Stomach smooth muscle (tissue), 2 donors: ENCODE measurements around the gene OR13C5.

ENCODE experiments used
- H3K27ac ChIP-seq: one replicate; pipeline ENCODE4 v1.7.0; 2013; ENCODE audit warnings: mild to moderate bottlenecking, low read length, inconsistent platforms
- H3K27me3 ChIP-seq, 2 donors: one replicate each; pipeline ENCODE4 v1.7.0; 2013; ENCODE audit warnings: low read length in 2 of 2; ENCODE audit not compliant: insufficient read depth in 2 of 2, control insufficient read depth in 1 of 2
- H3K36me3 ChIP-seq, 2 donors: one replicate each; pipeline ENCODE4 v1.7.0; 2013; ENCODE audit warnings: low read length in 2 of 2; ENCODE audit not compliant: control insufficient read depth in 2 of 2, insufficient read depth in 2 of 2
- H3K4me1 ChIP-seq: one replicate; pipeline ENCODE4 v1.7.0; 2013; ENCODE audit warnings: low read length; ENCODE audit not compliant: control insufficient read depth, insufficient read depth
- H3K4me3 ChIP-seq, 2 donors: one replicate each; pipeline ENCODE4 v1.7.0; 2013; ENCODE audit warnings: low read length in 2 of 2
- H3K9ac ChIP-seq, 2 donors: one replicate each; pipeline ENCODE4 v1.7.0; 2013; ENCODE audit warnings: low read length in 2 of 2, mild to moderate bottlenecking in 1 of 2
- H3K9me3 ChIP-seq, 2 donors: one replicate each; pipeline ENCODE4 v1.7.0; 2013; ENCODE audit warnings: low read length in 2 of 2; ENCODE audit not compliant: control insufficient read depth in 2 of 2
- donor health status: healthy.
- donor health status: Pancreatic carcinoma.

Gene OR13C5

GRCh38 chr9:104553261-104553660 is 46.0 kb downstream of the OR13C5 start:
- H3K27me3 ChIP-seq, result no peaks in the 10 kb centered on the region
- no peaks in the 10 kb centered on the region for H3K4me1 ChIP-seq

More at GRCh38 chr9:104553261-104553660, 46.0 kb downstream of the OR13C5 start:
- Histone ChIP-seq H3K4me3 (no peak overlapping the region), H3K9me3 (no peaks in the 10 kb centered on the region), H3K36me3 (no peaks in the 10 kb centered on the region), H3K9ac (no peak overlapping the region), H3K27ac (no peak overlapping the region)
